Neural cell (in vitro differentiated cells): Measurements from ENCODE around the gene CNTN4. TPM values are rescaled to one million over a fixed set of nuclear protein-coding genes. Genes with fewer than 3 reads are reported as not detected.

ENCODE experiments used
- H2AFZ ChIP-seq: fragments of 200-600, 300-800 bp; sonication (generic), shearing (Covaris generic); 2 replicates; pipeline ENCODE4 v1.6.0; 2014; ENCODE audit warnings: low read depth, mild to moderate bottlenecking, antibody characterized with exemption, low read length, moderate library complexity
- H3F3A ChIP-seq: fragments of 200-600 bp; shearing (Covaris generic); 2 replicates; pipeline ENCODE4 v1.6.1; 2016; ENCODE audit warnings: mild to moderate bottlenecking, moderate library complexity, mixed read lengths, antibody characterized with exemption, low read length; ENCODE audit not compliant: insufficient read depth, poor library complexity, severe bottlenecking
- H3K27ac ChIP-seq: fragments of 200-600, 300-800 bp; sonication (generic), shearing (Covaris generic); 2 replicates; pipeline ENCODE4 v1.5.1; 2014; ENCODE audit warnings: mild to moderate bottlenecking, low read length, moderate library complexity
- H3K27me3 ChIP-seq: fragments of 300-800, 200-600 bp; sonication (generic), shearing (Covaris generic); 2 replicates; pipeline ENCODE4 v1.6.0; 2014; ENCODE audit warnings: mild to moderate bottlenecking, low read depth, low read length, moderate library complexity; ENCODE audit not compliant: insufficient read depth
- H3K36me3 ChIP-seq: fragments of 300-800, 200-600 bp; sonication (generic), shearing (Covaris generic); 2 replicates; pipeline ENCODE4 v1.5.1; 2014; ENCODE audit warnings: mild to moderate bottlenecking, antibody characterized with exemption, low read length, moderate library complexity; ENCODE audit not compliant: insufficient read depth
- H3K4me2 ChIP-seq: fragments of 300-800, 200-600 bp; sonication (generic), shearing (Covaris generic); 2 replicates; pipeline ENCODE4 v1.6.0; 2014; ENCODE audit warnings: mild to moderate bottlenecking, low read length
- H3K4me3 ChIP-seq: fragments of 300-800, 200-600 bp; sonication (generic), shearing (Covaris generic); 2 replicates; pipeline ENCODE4 v1.5.1; 2014; ENCODE audit warnings: mild to moderate bottlenecking, low read length, moderate library complexity
- H3K79me2 ChIP-seq: fragments of 200-600 bp; shearing (Covaris generic); replicated peaks from 2 replicates; pipeline ENCODE4 v1.6.0; 2014; ENCODE audit warnings: mild to moderate bottlenecking, low read length, moderate library complexity; ENCODE audit not compliant: insufficient read depth
- H3K9ac ChIP-seq: fragments of 300-800, 200-600 bp; sonication (generic), shearing (Covaris generic); 2 replicates; pipeline ENCODE4 v1.6.1; 2016; ENCODE audit warnings: mild to moderate bottlenecking, low read length, mixed read lengths
- H3K9me2 ChIP-seq: fragments of 200-600 bp; shearing (Covaris generic); 2 replicates; pipeline ENCODE4 v1.6.1; 2016; ENCODE audit warnings: mild to moderate bottlenecking, low read length, mixed read lengths; ENCODE audit not compliant: insufficient read depth
- H3K9me3 ChIP-seq: fragments of 200-600, 300-800 bp; sonication (generic), shearing (Covaris generic); 2 replicates; pipeline ENCODE4 v1.6.1; 2016; ENCODE audit warnings: mild to moderate bottlenecking, mixed run types, low read length, moderate library complexity, mixed read lengths
- H4K20me1 ChIP-seq: fragments of 200-600 bp; shearing (Covaris generic); 2 replicates; pipeline ENCODE4 v1.6.1; 2016; ENCODE audit warnings: mild to moderate bottlenecking, mixed run types; ENCODE audit not compliant: insufficient read depth
- EP300 ChIP-seq: fragments of 450-650 bp; conservative IDR thresholded peaks from 2 replicates; pipeline ENCODE4 v1.6.1; 2014; ENCODE audit warnings: antibody characterized with exemption, mild to moderate bottlenecking, moderate library complexity; ENCODE audit not compliant: poor library complexity, severe bottlenecking
- EZH2 ChIP-seq: fragments of 200-600, 300-800 bp; shearing (Covaris generic), sonication (generic); IDR thresholded peaks from 2 replicates; pipeline ENCODE4 v1.6.1; 2014; ENCODE audit warnings: antibody characterized with exemption, low read length, borderline replicate concordance, mild to moderate bottlenecking; ENCODE audit not compliant: insufficient read depth, poor library complexity, severe bottlenecking
- MXI1 ChIP-seq: fragments of 450-650 bp; conservative IDR thresholded peaks from 2 replicates; pipeline ENCODE4 v1.6.1; 2014; ENCODE audit warnings: antibody characterized with exemption, mild to moderate bottlenecking; ENCODE audit not compliant: poor library complexity, severe bottlenecking
- POLR2AphosphoS5 ChIP-seq: IDR thresholded peaks from 2 replicates; pipeline ENCODE4 v1.6.1; 2012
- RAD21 ChIP-seq: fragments of 450-650 bp; conservative IDR thresholded peaks from 2 replicates; pipeline ENCODE4 v1.6.1; 2014; ENCODE audit warnings: antibody characterized with exemption, mild to moderate bottlenecking, moderate library complexity
- SMC3 ChIP-seq: fragments of 450-650 bp; conservative IDR thresholded peaks from 2 replicates; pipeline ENCODE4 v1.6.1; 2014; ENCODE audit warnings: antibody characterized with exemption, mild to moderate bottlenecking, moderate library complexity; ENCODE audit not compliant: poor library complexity
- TAF1 ChIP-seq: IDR thresholded peaks from 2 replicates; pipeline ENCODE4 v1.6.1; 2012; ENCODE audit warnings: low read depth
- polyA plus RNA-seq: library from polyadenylated mRNA; depleted of rRNA; stranded (reverse); fragments of >200 nt; gene quantifications from 2 replicates; pipeline ENCODE4 v1.2.3, GENCODE V29; 2014
- TF ChIP-seq, protein P1 (sequence below): fragments of 450-650 bp; IDR thresholded peaks from 2 replicates; pipeline ENCODE4 v1.5.1; 2014; ENCODE audit warnings: antibody characterized with exemption, mild to moderate bottlenecking, moderate library complexity; ENCODE audit not compliant: poor library complexity, severe bottlenecking
- TF ChIP-seq, protein P2 (sequence below): IDR thresholded peaks from 2 replicates; pipeline ENCODE4 v1.6.1; 2012; ENCODE audit warnings: borderline replicate concordance

The CNTN4 gene
- polyA plus RNA-seq, 1 donor from 2014 or later: 10.6 TPM

DNA sequence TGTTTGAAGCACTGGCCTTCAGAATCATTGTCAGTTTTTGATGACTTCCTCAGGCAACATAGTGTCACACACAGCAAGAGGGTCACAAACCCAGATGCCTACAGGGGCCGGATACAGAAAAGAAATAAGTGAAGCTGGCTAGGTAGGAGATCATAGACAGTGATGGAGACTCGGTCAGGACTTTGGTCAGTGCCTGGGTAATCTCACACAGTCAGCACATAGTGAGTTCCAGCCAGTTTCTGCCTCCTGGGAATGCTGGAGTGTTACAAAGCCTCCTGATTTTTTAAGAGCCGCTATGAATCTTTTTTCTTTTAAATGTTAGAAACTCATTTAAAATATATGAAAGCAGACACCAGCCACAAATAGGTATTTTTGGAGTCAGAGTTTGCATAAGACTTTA lies 612.4 kb downstream of the CNTN4 start:
- Histone ChIP-seq H2AFZ (no peak overlapping the region), H4K20me1 (no peaks in the 10 kb centered on the region), H3K4me2 (no peak overlapping the region), H3K9me3 (no peaks in the 10 kb centered on the region), H3K9ac (no peak overlapping the region), H3K79me2 (no peaks in the 10 kb centered on the region), H3K27me3 (no peaks in the 10 kb centered on the region), H3K27ac (no peak overlapping the region), H3K9me2 (no peaks in the 10 kb centered on the region), H3F3A (no peaks in the 10 kb centered on the region), H3K36me3 (no peaks in the 10 kb centered on the region), H3K4me3 (no peak overlapping the region)
- TF ChIP-seq SMC3 (no peak), TAF1 (no peak), EZH2 (no peak), MXI1 (no peak), EP300 (no peak), POLR2AphosphoS5 (no peak), RAD21 (no peak)
- TF ChIP-seq, protein P1, sequence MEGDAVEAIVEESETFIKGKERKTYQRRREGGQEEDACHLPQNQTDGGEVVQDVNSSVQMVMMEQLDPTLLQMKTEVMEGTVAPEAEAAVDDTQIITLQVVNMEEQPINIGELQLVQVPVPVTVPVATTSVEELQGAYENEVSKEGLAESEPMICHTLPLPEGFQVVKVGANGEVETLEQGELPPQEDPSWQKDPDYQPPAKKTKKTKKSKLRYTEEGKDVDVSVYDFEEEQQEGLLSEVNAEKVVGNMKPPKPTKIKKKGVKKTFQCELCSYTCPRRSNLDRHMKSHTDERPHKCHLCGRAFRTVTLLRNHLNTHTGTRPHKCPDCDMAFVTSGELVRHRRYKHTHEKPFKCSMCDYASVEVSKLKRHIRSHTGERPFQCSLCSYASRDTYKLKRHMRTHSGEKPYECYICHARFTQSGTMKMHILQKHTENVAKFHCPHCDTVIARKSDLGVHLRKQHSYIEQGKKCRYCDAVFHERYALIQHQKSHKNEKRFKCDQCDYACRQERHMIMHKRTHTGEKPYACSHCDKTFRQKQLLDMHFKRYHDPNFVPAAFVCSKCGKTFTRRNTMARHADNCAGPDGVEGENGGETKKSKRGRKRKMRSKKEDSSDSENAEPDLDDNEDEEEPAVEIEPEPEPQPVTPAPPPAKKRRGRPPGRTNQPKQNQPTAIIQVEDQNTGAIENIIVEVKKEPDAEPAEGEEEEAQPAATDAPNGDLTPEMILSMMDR: no peak
- TF ChIP-seq, protein P2, sequence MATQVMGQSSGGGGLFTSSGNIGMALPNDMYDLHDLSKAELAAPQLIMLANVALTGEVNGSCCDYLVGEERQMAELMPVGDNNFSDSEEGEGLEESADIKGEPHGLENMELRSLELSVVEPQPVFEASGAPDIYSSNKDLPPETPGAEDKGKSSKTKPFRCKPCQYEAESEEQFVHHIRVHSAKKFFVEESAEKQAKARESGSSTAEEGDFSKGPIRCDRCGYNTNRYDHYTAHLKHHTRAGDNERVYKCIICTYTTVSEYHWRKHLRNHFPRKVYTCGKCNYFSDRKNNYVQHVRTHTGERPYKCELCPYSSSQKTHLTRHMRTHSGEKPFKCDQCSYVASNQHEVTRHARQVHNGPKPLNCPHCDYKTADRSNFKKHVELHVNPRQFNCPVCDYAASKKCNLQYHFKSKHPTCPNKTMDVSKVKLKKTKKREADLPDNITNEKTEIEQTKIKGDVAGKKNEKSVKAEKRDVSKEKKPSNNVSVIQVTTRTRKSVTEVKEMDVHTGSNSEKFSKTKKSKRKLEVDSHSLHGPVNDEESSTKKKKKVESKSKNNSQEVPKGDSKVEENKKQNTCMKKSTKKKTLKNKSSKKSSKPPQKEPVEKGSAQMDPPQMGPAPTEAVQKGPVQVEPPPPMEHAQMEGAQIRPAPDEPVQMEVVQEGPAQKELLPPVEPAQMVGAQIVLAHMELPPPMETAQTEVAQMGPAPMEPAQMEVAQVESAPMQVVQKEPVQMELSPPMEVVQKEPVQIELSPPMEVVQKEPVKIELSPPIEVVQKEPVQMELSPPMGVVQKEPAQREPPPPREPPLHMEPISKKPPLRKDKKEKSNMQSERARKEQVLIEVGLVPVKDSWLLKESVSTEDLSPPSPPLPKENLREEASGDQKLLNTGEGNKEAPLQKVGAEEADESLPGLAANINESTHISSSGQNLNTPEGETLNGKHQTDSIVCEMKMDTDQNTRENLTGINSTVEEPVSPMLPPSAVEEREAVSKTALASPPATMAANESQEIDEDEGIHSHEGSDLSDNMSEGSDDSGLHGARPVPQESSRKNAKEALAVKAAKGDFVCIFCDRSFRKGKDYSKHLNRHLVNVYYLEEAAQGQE: no peak

DNA sequence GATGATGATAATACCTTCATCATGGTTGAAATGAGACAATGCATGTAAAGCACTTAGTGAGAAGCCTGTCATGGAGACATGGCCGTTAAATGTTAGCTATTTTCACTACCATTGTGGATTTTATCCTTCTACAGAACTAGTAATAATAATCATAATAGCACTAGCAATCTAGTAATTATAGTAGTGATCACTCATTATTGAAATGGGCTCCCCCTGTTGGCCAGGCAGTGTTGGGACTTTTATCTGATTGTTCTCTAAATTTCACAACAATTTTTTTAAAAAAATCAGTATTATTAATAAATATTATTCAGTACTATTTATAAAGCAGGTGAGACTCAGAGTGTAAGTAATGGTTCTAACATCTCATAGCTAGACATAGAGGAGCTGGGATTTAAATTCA lies 615.3 kb downstream of the CNTN4 start:
- Histone ChIP-seq H3F3A (no peaks in the 10 kb centered on the region), H3K4me2 (no peak overlapping the region), H3K4me3 (no peak overlapping the region), H3K36me3 (no peaks in the 10 kb centered on the region), H3K9me2 (no peaks in the 10 kb centered on the region), H3K9ac (no peak overlapping the region), H3K27me3 (no peaks in the 10 kb centered on the region), H3K27ac (no peak overlapping the region), H4K20me1 (no peaks in the 10 kb centered on the region), H2AFZ (no peak overlapping the region), H3K79me2 (no peaks in the 10 kb centered on the region), H3K9me3 (no peaks in the 10 kb centered on the region)
- TF ChIP-seq SMC3 (no peak), TAF1 (no peak), MXI1 (no peak), EP300 (no peak), RAD21 (no peak), POLR2AphosphoS5 (no peak), EZH2 (no peak)
- TF ChIP-seq, protein P2: no peak
- TF ChIP-seq, protein P1: no peak
